Fibroblast of skin of back (primary cell): ENCODE results near the gene CYP27B1.
"Not testable (repeated sequence)": the region's sequence is repeated elsewhere in the genome, so short reads cannot be mapped to it uniquely, and the experiment has no call there.

Experiments used
- DNase-seq: peaks from one replicate; pipeline ENCODE4 v3.0.0-alpha.2; 2013

The CYP27B1 gene

DNA sequence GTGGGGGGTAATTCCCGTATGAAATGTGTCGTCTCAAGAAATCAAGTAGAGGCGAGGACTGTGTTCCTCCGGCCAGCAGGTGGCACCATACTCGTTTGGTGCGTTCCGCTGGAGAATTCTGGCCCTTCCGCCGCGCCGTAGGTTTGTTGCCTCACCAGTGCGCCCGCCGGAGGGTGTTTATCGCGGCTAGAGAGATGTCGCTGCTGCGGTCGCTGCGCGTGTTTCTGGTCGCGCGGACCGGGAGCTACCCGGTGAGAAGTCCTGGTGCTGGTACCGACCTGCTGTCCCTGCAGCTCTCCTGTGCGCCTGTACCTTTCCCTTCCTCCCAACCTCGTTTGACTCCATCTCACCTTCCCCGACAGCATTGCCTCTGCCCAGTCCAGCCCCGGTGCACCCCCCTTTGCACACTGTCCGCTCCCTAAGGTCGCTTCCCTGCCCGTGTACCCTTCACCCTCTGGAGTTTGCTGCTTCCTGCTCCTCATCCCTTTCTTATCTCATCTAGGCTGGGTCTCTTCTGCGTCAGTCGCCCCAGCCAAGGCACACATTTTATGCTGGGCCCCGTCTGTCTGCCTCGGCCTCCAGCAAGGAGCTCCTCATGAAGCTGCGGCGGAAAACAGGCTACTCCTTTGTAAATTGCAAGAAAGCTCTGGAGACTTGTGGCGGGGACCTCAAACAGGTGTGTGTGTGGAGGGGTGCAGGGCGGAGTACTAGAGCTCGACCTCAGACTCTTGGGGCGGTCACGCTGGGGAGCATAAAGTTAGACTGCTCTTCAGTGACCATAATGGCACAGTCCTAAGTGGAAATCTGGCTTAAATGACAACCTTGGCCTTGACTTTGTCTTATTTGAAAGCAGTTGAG lies 16.0 kb upstream of the CYP27B1 start, which contains the start of gene TSFM:
TSFM (plus strand) TSS at position 180 of the 858 bp plus-strand sequence; CDS start at position 195, 15 bp downstream.
- peak; percentile 95 for DNase-seq

- DNase-seq: no peak
Observed at GRCh38 chr12:57782243-57782607, 15.3 kb upstream of the CYP27B1 start.

DNA sequence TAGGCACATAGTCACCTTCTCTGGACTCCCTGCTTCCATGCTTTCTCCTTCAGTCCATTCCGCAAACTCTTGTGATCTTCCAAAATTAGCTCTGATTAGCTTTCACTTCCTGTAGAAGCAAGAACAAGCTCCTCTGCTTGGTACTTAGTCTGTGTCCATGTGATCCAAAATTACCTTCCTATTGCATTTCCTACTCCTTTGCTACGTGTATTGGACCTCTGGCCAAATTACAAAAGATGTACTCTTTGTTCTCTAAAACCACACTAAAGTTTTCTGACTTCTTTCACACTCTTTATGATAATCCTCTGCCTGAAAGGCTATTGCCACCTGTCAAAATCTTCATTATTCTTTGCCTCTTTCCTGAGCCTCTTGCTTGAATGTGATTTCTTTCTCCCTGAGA lies 14.9 kb upstream of the CYP27B1 start:
- DNase-seq: no peak

- no peak for DNase-seq
Observed at GRCh38 chr12:57781244-57781643, 14.4 kb upstream of the CYP27B1 start.

DNA sequence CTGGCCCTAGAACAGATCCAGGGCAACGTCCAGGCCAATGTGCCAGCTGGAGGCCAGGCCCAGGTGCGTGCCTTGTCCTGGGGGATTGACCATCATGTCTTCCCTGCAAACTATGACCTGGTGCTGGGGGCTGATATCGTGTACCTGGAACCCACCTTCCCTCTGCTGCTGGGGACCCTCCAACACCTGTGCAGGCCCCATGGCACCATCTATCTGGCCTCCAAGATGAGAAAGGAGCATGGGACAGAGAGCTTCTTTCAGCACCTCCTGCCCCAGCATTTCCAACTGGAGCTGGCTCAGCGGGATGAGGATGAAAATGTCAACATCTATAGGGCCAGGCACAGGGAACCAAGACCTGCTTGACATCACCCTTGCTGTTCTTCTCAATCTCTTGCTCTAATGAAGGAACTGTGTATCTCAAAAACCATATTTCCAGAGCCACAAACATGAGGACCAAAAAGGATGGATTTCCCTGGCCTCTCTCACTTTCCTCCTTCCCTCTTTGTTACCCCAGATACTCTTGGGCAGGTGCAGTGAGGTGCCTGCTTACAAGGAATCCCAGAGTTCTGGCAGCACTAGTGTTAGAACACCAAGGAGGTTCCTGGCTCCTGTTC lies 13.5 kb upstream of the CYP27B1 start:
- no peak for DNase-seq

DNA sequence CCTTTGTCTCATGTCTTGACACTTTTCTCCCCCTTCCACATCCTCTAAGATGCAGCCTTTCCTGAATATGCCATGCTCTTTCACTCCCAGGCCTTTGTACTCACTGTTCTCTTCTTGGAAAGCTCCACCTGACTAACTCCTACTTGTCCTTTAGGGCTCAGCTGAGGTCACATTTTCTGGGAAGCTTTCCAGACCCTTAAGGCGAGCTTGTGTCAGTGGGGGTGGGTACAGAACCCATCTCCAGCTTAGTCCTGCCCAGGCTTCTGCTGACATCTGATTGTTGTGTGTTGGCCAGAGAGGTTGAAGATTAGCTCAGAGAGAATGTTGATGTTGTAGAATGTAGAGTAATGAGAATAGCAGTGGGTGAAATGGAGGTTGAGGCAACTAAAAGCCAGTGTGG lies 12.9 kb upstream of the CYP27B1 start:
- no peak for DNase-seq

DNA sequence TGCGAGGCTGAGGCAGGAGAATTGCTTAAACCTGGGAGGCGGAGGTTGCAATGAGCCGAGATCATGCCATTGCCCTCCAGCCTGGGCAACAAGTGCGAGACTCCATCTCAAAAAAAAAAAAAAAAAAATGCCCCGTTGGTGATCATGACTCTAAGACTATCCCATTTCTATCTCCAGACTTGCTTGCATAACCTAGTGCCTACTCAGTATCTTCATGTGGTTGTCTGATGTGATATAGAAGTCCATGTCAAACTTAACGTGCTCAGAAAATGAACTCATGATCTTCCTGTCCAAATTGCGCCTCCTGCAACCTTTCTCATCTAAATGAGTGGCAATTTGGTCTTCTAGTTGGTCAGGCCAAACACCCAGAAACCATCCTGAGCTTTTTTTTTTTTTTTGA lies 11.0 kb upstream of the CYP27B1 start:
- no peak for DNase-seq

DNA sequence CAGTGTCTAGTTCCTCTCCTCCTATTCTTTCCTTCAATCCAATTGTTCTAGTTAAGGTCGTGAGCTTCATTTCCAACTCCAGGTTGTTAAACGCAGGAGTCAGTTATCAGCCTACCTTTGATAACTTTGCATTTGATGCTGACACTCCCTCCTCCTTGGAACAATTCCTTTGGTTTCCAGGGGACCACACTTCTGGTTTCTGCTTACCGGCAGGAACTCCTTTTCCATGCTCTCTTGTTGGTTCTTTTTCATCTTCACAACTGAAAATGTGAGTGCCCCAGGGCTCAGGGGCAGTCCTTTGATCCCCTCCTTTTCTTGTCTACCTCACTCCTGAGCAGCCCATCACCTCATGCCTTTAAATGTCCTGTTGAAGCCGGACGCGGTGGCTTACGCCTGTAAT lies 10.5 kb upstream of the CYP27B1 start:
- no peak for DNase-seq

GRCh38 chr12:57776247-57776587 lies 9.3 kb upstream of the CYP27B1 start:
- DNase-seq: no peak

DNA sequence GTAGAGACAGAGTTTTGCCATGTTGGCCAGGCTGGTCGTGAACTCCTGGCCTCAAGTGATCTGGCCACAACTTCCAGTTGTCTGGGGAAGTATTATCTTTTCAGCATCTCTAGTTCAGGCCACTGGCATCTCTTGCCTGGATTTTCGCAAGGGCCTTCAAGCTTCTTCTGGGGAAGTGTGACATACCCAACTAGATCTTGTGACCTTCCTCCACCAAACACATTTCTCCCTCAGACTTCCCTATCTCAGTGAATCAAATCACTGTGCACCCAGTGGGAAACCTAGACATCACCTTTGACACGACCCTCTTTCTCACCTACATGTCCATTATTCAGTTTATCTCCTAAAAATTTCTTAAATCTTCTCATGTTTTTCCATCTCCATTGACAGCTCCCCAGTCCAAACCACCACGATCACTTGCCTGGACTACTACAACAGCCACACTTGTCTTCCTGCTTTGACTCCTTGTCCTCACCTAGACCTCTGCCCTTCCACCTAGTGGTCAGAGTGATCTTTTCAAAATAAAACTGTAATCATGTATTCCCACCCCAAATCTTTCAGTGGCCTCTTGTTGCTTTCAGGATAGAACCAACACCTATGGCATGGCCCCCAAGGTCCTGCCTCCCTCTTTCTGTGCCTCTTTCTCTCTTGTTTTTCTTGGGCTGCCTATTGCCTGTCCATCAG lies 8.8 kb upstream of the CYP27B1 start:
- DNase-seq: no peak

DNA sequence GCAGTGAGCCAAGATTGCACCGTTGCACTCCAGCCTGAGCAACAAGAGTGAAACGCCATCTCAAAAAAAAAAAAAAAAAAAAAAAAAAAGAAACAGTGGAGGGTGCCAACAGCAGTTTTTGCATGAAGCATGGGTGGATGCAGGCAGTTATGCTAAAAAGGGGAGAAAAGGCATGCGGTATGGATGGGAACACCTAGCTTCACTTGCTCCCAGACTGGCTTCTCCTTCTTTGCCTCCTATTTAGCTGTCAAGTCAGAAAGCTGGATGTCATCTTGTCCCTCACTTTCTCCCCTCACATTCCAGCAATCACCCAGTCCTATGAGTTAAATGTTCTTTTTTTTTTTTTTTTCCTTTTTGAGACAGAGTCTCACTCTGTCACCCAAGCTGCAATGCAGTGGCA lies 8.2 kb upstream of the CYP27B1 start:
- no peak for DNase-seq

- not testable (repeated sequence) for DNase-seq
Observed at GRCh38 chr12:57774634-57775033, 7.8 kb upstream of the CYP27B1 start.

GRCh38 chr12:57772429-57773322 lies 5.8 kb upstream of the CYP27B1 start, which contains the start of gene EEF1AKMT3:
TSS of gene EEF1AKMT3 (plus strand) at chr12:57772614. CDS start at chr12:57772725, 111 bp downstream.
- peak; percentile 69 for DNase-seq

DNA sequence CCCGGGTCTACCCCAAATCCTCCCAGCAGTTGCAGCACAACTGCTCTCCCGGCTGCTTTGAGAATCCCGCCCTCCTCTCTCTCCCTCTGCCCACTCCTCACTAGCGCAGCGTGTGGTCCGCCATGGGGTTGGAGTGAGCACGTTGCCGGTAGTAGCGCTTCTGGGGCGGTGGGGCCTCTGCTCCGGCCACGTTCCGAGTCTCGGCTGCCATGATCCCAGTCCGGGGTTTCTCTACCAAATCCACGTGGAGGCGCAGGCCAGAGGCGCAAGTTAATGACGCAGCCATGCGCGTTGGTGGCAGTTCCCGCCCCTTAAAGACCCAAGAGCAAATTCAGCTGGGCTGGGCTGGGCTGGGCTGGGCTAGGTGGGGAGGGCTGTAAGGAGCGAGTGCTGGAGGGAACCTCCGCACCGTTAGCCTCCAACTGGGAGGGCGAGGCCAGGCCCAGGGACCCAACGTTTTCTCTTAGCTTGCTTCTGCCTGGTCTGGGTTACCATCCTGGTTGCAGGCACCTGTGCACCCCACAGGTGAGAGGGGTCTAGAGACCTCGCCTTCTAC lies 5.1 kb upstream of the CYP27B1 start, which contains the start of gene METTL1:
METTL1 (minus strand) TSS at position 233 of the 556 bp plus-strand sequence; CDS start at position 211, 22 bp downstream.
- DNase-seq: peak; percentile 98

DNA sequence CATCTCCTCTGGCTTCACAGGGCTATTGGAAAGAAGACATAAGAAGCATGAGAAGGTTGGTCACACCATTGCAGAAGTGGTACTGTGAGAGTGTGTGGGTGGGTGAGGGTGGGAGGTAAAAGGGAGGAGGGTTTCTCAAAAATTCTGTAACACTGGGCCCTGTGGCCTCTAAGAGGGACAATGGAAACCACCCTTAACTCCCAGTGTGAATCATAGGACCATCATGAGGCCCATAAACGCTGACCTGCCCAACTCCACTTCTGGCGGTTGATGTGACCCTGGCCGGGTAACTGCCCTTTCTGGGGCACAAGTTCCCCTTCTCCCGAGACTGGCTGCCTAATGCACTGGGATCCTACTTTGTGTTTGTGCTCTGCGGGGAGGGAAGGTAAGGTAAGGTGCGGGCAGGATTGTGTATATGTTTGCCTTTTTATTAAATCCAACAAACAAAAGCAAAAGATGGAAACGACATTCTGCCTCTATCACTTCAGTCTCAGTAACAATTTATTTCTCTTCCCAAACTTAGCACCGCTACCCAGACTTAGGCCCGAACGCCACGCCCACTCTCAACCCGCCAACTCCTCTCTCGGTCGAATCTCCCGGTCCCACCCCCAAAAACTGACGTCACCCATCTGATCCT lies 4.5 kb upstream of the CYP27B1 start:
- DNase-seq: peak; percentile 93

DNA sequence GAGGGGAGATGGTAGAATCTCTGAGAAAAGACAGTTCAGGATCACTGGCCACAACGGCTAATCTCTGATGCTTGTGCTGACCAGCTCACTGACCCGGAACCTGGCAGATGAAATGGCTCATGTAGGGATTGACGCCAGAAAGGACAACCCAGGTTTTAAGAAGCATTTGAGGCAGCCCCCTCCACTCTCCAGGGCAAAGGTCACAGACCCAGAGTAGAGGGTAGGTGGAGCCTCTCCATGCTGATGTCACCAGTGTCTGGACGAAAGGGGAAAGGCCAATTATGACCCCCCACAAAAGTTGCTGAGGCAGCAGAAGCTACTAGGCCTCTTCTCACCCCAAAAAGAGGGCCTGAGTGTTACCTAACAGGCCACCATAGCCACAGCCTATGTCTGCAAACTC lies 3.9 kb upstream of the CYP27B1 start:
- no peak for DNase-seq

DNA sequence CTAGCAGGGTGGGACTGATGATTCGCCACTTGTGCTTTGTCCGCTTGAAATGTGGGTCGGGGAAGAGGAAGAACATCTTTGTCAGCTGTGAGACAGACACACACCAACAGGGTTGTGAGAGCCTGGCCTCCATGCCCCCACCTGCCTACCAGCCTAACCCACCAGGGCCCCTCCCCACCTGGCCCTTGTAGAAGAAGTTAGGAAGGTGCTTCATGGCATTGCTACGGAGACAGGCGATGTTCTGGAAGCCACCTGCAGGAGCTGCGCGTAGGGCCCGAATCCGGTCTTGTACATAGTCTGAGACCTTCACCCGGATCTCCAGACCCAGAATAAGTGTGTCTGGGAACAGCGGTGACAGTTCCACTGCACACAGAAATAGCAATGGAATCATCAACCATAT lies 2.7 kb upstream of the CYP27B1 start:
- no peak for DNase-seq

GRCh38 chr12:57767876-57768275 lies 998 bp upstream of the CYP27B1 start:
- DNase-seq: no peak

DNA sequence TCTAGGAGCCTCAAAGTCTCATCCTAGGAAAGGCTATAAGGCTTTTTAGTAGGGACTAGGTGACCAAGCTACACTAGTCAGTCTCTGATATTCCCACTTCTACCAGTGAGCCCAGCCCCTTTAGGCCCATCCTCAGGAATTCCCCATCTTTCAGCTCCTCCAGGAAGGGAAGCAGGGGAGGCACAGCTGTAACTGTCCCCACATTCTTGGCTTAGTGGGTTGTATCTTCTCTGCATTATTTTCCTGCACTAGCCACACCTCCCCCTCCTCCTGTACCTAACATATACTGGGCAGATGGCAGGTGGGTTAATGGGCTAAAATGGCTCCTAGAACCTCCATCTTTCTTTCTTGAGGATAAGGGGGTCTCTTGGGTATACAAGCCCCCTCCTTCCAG lies 424 bp upstream of the CYP27B1 start:
- no peak for DNase-seq

DNA sequence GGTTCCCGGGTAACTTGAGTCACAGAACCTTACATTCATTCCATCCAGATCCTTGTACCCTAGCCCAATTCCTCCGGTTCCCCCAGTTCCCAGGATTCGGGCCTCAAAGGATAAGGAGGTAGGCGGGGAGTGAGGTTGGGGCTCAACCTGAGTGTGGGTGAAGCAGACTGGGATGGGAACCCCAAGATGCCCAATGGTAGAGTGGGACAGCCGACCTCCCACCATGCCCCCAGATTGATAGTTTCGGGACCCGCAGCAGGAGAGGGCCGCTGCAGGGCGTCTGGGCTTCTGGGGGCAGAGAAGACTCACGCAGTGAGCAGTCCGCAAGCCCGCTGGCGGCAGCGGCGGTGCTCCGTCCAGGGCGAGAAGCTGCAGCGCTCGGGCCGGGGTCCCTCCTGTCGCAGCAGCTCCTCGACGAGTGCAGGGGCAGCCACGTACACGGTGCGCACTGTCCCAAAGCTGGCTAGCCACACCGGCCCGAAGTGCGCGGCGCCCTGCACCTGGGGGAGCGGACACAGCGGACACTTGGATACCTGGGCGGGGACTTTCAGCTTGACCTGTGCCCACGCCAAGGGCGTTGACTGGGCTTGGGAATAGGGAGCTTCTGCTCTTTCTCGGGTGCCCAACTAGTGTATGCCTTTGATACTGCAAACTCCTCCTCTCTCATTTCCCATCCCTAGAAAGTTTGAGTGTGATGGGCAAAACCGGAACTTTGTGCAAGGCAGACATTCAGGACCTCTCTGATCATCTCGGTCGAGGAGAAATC lies 997 bp downstream of the CYP27B1 start:
- DNase-seq: no peak
